ENCODE results near the gene MYL6B.

GRCh38 chr12:56163533-56164344, 11.4 kb downstream of the MYL6B start:
- no peak for TF ChIP-seq ZNF274 (IDR thresholded peaks at IDR 0.05; ENCODE audit: low read depth, low read length)
- no peak for TF ChIP-seq SUZ12 (IDR thresholded peaks at IDR 0.05; ENCODE audit: extremely low read depth, insufficient read depth, insufficient read length)
- TF ChIP-seq YY1 (IDR thresholded peaks at IDR 0.05; ENCODE audit: insufficient read depth, insufficient read length), result no peak

Measured in NT2/D1 (cell line).